Lung (tissue), 16 donors: ENCODE results near the gene NUP155. TPM values are rescaled to one million over a fixed set of nuclear protein-coding genes. Genes with fewer than 3 reads are reported as not detected.
"Not testable (repeated sequence)": the region's sequence is repeated elsewhere in the genome, so short reads cannot be mapped to it uniquely, and the experiment has no call there.

Experiments used
- ATAC-seq: fragments of 200-7000 bp; cut with Tn5 transposase; one replicate; pipeline ENCODE4 v1.9.1; 2020; ENCODE audit warnings: moderate number of reproducible peaks; ENCODE audit not compliant: insufficient read depth, low FRiP score
- DNase-seq, 3 donors: peaks; one replicate each; pipeline ENCODE4 v3.0.0-alpha.2; 2013 to 2017
- H3K27ac ChIP-seq, 2 donors: one replicate each; pipeline ENCODE4 v1.5.1; 2013; ENCODE audit warnings: mild to moderate bottlenecking in 2 of 2, moderate library complexity in 2 of 2, control low read depth in 1 of 2, inconsistent platforms in 1 of 2, low read depth in 1 of 2, low read length in 1 of 2
- H3K27me3 ChIP-seq, 3 donors: one replicate each; pipeline ENCODE4 v1.5.1; 2013; ENCODE audit warnings: low read length in 2 of 3; ENCODE audit not compliant: control insufficient read depth in 3 of 3, insufficient read depth in 3 of 3
- H3K36me3 ChIP-seq, 4 donors: one replicate each; pipeline ENCODE4 v1.5.1; 2013; ENCODE audit warnings: low read length in 4 of 4, mild to moderate bottlenecking in 1 of 4, moderate library complexity in 1 of 4; ENCODE audit not compliant: control insufficient read depth in 4 of 4, insufficient read depth in 4 of 4
- H3K4me1 ChIP-seq, 5 donors: one replicate each; pipeline ENCODE4 v1.5.1; 2013; ENCODE audit warnings: low read length in 5 of 5, mild to moderate bottlenecking in 2 of 5, moderate library complexity in 1 of 5; ENCODE audit not compliant: control insufficient read depth in 5 of 5, insufficient read depth in 5 of 5
- H3K4me3 ChIP-seq: one replicate; pipeline ENCODE4 v1.5.1; 2013; ENCODE audit warnings: mild to moderate bottlenecking, control low read depth, moderate library complexity
- H3K9ac ChIP-seq, 2 donors: one replicate each; pipeline ENCODE4 v1.5.1; 2013; ENCODE audit warnings: low read length in 2 of 2, control low read depth in 1 of 2; ENCODE audit not compliant: insufficient read depth in 1 of 2
- H3K9me3 ChIP-seq, 4 donors: one replicate each; pipeline ENCODE4 v1.5.1; 2013; ENCODE audit warnings: low read length in 3 of 4, mild to moderate bottlenecking in 1 of 4, moderate library complexity in 1 of 4; ENCODE audit not compliant: control insufficient read depth in 4 of 4, insufficient read depth in 3 of 4
- WGBS, 2 donors: extraction: QIAGEN DNeasy Blood & Tissue Kit; methylation state at CpG; one replicate each; pipeline ENCODE4 v1.1.7; 2013; 5-methylcytosine and 5-hydroxymethylcytosine counted together
- long read RNA-seq, 5 donors: transcript quantifications; one replicate each; lab custom pipeline, GENCODE V29; 2026
- polyA plus RNA-seq, 2 donors: library from polyadenylated mRNA; stranded (reverse); fragments of 200-250 nt; gene quantifications; one replicate each; pipeline ENCODE4 v1.2.1, GENCODE V29; 2013
- total RNA-seq, 2 donors: library from RNA; depleted of rRNA in 1 of 2; stranded (reverse); fragments of >200 nt in 1 of 2; gene quantifications; one replicate each; pipeline ENCODE4 v1.2.1, GENCODE V29; 2014 to 2021
- TF ChIP-seq, protein P1 (sequence below): IDR thresholded peaks from 2 replicates; pipeline ENCODE4 v1.5.1; 2012; ENCODE audit warnings: mild to moderate bottlenecking; ENCODE audit errors: control extremely low read depth, extremely low read depth
- donor health status: control.
- donor health status: control.
- donor health status: Bipolar disorder and iron deficiency.
- donor health status: healthy.
- donor health status: DM: yes; HTN: yes; CAD: no.

The NUP155 gene
- total RNA-seq = 10 to 100 TPM; 19.1 to 35.4 TPM
- polyA plus RNA-seq = 1 to 10 TPM; 3.3 to 5.2 TPM
- long read RNA-seq, donor 1, partial matches to known transcripts = 0 of 1 reads
- long read RNA-seq, donor 1, other reads (novel, unspliced or antisense) = 0 of 1 reads
- long read RNA-seq, donor 2 = 0 reads
- long read RNA-seq, donor 3 = 0 reads
- long read RNA-seq, donor 4 = 0 reads
- long read RNA-seq, donor 5 = 0 reads

DNA sequence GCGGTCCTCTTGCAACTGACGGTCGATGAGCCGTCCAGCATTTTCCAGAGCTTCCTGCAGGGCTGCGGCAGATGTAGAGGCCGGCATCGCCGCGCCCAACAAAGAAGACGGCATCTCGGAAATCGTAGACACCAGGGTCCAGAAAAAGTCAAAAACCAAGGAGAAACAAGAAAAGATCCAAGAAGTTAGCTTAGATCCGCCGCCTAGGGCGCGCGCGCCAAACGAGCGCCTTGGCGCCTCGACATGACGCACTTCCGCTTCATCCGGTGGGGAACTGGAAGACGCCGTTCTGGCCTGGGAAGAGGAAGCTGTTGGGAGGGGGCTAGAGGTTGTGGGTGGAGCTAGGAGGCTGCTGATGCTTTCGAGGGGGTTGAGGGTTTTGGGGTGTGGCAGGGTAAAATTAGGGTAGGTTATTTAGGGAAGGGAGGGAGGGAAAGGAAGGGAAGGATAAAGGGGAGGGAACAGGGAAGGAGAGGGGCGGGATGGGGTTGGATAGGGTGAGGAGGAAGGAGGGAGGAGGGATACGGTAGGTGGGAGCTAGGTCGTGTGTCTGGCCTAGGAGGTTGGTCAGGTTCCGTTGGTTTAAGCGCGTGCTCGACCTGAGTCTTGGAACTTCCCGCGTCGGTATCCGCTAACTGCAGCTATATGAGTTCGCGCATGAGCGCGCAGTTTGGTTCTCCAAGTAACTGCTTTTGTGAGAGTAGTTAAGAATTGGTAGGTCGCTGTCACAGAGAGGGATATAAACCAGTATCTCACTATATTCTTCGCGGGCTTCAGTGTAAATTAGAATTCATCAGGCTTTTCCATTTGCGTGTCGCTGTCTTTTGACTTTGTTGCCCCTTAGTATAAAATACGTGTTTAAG, at the start of gene NUP155:
Gene NUP155, minus strand, starts transcription at position 243 of the 863 bp plus-strand sequence. Its CDS starts 129 bp downstream, at position 114.
- no peaks in the 10 kb centered on the region for H3K9me3 ChIP-seq
- peak; percentile 96 for ATAC-seq
- H3K27ac ChIP-seq = peak within 1 kb of the TSS; percentile 91 to 95
- 1 to 2% methylated on average over 49 of the region's 49 CpGs for WGBS, 2 donors
- peak; percentile 94 to 98 (median 96) for DNase-seq
- H3K9ac ChIP-seq = peak within 1 kb of the TSS; percentile 69 to 97
- peak within 1 kb of the TSS; percentile 90 for H3K4me3 ChIP-seq
- H3K27me3 ChIP-seq = no peaks in the 10 kb centered on the region
- H3K36me3 ChIP-seq = peaks cover 0 to 2% (median 0%) of the 10 kb centered on the region in 4 donors
- H3K4me1 ChIP-seq = peaks cover 0 to 14% (median 7%) of the 10 kb centered on the region in 5 donors
- TF ChIP-seq, protein P1, sequence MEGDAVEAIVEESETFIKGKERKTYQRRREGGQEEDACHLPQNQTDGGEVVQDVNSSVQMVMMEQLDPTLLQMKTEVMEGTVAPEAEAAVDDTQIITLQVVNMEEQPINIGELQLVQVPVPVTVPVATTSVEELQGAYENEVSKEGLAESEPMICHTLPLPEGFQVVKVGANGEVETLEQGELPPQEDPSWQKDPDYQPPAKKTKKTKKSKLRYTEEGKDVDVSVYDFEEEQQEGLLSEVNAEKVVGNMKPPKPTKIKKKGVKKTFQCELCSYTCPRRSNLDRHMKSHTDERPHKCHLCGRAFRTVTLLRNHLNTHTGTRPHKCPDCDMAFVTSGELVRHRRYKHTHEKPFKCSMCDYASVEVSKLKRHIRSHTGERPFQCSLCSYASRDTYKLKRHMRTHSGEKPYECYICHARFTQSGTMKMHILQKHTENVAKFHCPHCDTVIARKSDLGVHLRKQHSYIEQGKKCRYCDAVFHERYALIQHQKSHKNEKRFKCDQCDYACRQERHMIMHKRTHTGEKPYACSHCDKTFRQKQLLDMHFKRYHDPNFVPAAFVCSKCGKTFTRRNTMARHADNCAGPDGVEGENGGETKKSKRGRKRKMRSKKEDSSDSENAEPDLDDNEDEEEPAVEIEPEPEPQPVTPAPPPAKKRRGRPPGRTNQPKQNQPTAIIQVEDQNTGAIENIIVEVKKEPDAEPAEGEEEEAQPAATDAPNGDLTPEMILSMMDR = no peak

DNA sequence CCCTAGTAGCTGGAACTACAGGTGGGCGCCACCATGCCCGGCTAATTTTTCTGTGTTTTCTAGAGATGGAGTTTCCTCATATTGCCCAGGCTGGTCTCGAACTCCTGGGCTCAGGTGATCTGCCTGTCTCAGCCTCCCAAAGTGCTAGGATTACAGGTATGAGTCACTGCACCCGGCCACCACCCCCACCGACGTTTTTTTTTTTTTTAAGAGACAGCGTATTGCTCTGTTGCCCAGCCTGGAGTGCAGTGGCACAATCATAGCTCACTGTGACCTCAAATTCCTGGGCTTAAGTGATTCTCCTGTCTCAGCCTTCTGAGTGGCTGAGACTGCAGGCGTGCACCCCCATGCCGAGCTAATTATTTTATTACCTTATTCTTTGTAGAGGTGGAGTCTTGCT, 46.4 kb upstream of the NUP155 start:
- WGBS, 2 donors = 91 to 96% methylated on average over 9 of the region's 9 CpGs
- Histone ChIP-seq H3K36me3 (peaks cover 3 to 14% (median 5%) of the 10 kb centered on the region in 4 donors), H3K4me3 (no peak overlapping the region), H3K27me3 (no peaks in the 10 kb centered on the region), H3K9me3 (no peaks in the 10 kb centered on the region), H3K9ac (no peak overlapping the region), H3K4me1 (no peaks in the 10 kb centered on the region), H3K27ac (no peak overlapping the region)
- DNase-seq (no peak), ATAC-seq (no peak)
- TF ChIP-seq, protein P1 = no peak

DNA sequence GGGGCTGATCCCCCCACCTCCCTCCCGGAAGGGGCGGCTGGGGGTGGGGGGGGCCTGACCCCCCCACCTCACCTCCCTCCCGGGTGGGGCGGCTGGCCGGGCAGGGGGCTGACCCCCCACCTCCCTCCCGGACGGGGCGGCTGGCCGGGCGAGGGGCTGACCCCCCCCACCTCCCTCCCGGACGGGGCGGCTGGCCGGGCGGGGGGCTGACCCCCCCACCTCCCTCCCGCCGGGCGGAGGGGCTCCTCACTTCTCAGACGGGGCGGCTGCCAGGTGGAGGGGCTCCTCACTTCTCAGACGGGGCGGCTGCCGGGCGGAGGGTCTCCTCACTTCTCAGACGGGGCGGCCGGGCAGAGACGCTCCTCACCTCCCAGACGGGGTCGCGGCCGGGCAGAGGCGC, 44.5 kb upstream of the NUP155 start:
- 88 to 90% methylated on average over 1 to 20 of the region's 33 CpGs for WGBS, 2 donors
- not testable (repeated sequence) for H3K9ac ChIP-seq, H3K4me1 ChIP-seq, ATAC-seq, H3K36me3 ChIP-seq, H3K27ac ChIP-seq, H3K27me3 ChIP-seq, H3K4me3 ChIP-seq, H3K9me3 ChIP-seq, DNase-seq

DNA sequence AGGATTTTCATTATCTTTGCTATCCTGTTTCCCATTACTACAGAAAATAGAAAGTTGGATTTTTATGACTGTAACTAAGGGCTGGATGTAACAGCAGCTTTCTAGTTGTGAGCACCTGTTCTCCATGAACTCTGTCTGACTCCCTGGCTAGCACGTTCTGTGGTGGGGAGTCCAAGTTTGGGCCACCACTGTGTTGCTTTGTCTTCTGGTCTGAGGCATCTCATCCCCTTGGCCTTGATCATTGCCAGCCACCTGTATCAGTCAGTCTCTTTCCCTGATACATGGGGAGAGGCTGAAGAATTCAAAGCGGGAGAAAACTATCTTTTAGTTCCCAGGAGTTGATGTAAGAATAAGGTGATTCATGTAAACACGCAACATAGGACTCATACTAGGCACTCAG, 41.6 kb upstream of the NUP155 start:
- 92 to 94% methylated on average over 3 of the region's 3 CpGs for WGBS, 2 donors

More for the DNA sequence above, 41.6 kb upstream of the NUP155 start:
- Histone ChIP-seq H3K4me3 (no peak overlapping the region), H3K9ac (no peak overlapping the region), H3K9me3 (no peaks in the 10 kb centered on the region), H3K27ac (no peak overlapping the region), H3K27me3 (no peaks in the 10 kb centered on the region), H3K4me1 (no peaks in the 10 kb centered on the region), H3K36me3 (peaks cover 5 to 6% (median 5%) of the 10 kb centered on the region in 4 donors)
- no peak for DNase-seq
- TF ChIP-seq, protein P1 = no peak
- ATAC-seq = no peak
